ENCODE measurements around the gene DSCAM.

DSCAM gene

GRCh38 chr21:39972976-39973770, 873.8 kb downstream of the DSCAM start:
- no peak for TF ChIP-seq CTCF (IDR thresholded peaks at IDR 0.05; ENCODE audit: low read depth, low read length)
- no peak overlapping the region for H3K4me3 ChIP-seq (ENCODE audit: low read depth, low read length)

DNA sequence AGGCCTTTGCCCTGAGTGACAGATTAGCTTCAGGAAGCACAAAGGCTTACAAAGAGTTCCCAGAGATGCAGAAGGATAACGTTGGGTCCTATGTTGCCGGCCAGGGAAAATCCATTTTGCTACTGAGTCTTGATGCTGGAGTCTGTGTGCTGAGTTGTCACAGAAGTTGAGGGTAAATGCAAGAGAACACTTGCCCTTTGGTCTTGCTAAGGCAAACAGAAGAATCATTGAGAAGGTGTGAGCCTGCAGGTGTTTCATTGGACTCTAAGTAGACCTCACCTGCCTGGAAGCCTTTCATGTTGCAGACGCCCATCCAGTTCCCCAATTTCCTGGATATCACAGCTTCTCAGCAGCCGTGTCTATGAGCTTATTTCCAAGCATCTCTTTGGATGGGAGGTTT, 874.5 kb downstream of the DSCAM start:
- H3K4me3 ChIP-seq (ENCODE audit: low read depth, low read length): no peak overlapping the region
- no peak for TF ChIP-seq CTCF (IDR thresholded peaks at IDR 0.05; ENCODE audit: low read depth, low read length)

- no peak overlapping the region for H3K4me3 ChIP-seq (ENCODE audit: low read depth, low read length)
- TF ChIP-seq CTCF (IDR thresholded peaks at IDR 0.05; ENCODE audit: low read depth, low read length): no peak
These were observed 875.0 kb downstream of the DSCAM start for GRCh38 chr21:39971956-39972355.

DNA sequence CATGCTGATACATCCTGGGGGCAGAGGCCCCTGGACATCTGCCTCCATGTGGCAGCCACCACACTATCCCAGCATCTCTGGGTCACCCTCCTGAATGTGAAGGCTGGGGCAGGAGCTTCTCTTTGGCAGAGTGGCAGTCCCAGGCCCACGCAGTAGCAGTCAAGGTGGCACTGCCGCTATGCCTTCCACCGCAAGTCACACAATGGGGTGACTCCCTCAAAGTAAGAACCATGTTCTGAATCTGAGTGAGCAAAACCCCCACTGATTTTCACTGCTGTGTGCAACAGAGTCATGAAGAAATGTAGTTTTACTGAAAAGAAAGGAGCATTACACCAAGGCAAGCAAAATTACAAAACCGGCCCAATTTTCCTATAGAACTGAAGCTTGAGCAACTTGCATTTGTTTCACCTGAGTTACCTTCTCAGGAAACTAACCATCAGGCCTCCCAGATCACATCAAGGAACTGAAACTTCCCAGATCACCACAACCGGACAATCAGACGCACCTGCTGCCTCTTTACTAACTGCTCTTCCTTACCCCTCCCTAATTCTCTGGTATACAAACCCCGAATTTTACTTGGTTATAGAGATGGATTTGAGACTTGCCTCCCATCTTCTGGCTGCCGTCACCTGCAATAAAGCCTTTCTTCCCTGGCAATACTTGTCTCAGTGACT, 877.1 kb downstream of the DSCAM start:
- H3K4me3 ChIP-seq (ENCODE audit: low read depth, low read length): no peak overlapping the region
- no peak for TF ChIP-seq CTCF (IDR thresholded peaks at IDR 0.05; ENCODE audit: low read depth, low read length)

DNA sequence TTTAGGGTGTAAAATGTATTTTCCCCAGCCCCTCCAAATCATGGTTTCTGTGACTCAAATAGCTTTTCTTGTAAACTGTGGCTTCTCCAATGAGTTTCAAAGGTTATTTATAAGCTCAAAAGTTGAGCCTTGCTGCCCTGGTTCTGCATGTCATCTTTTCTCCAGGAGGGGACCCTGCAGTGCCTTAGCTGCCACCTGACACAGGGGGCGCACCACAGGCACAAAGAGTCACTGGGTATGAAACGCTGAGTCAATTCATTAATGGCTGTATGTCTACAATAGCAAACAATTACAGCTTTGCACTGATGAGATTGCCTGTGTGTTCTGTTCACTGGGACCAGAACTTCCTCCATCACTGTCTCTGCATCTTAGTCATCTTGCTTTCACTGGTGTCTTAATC, 878.9 kb downstream of the DSCAM start:
- no peak for TF ChIP-seq CTCF (IDR thresholded peaks at IDR 0.05; ENCODE audit: low read depth, low read length)
- no peak overlapping the region for H3K4me3 ChIP-seq (ENCODE audit: low read depth, low read length)

GRCh38 chr21:39966786-39967185, 880.2 kb downstream of the DSCAM start:
- no peak overlapping the region for H3K4me3 ChIP-seq (ENCODE audit: low read depth, low read length)
- no peak for TF ChIP-seq CTCF (IDR thresholded peaks at IDR 0.05; ENCODE audit: low read depth, low read length)

DNA sequence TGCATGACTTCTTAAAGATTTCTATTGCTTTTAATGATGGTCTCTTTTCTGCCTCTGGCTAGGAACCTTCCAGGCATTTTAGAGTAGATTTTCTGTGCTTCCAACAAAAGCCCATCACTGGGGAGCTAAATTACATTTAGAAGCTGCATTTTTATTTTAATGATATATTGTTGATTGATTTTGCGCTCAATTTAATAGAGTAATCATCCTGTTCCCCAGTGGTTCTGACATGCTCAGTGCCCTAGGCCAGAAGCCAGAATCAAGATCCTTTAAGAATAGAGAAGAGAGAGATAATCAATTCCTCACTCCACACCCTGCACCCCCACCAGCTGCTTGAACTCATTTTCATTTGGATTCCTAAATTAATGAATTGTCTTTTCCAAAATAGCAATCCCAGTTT, 881.9 kb downstream of the DSCAM start:
- no peak overlapping the region for H3K4me3 ChIP-seq (ENCODE audit: low read depth, low read length)
- TF ChIP-seq CTCF (IDR thresholded peaks at IDR 0.05; ENCODE audit: low read depth, low read length): no peak

Measured in WI38 (cell line).